NCI-H446 (cell line): ENCODE data around the gene SPG11.
"Not testable (repeated sequence)": the region's sequence is repeated elsewhere in the genome, so short reads cannot be mapped to it uniquely, and the experiment has no call there.

Source experiments
- DNase-seq, 2 experiments: peaks; one replicate each; lab custom pipeline; 2025; lab: John Stamatoyannopoulos, UW

Gene SPG11

GRCh38 chr15:44682809-44683682 is 19.6 kb upstream of the SPG11 start:
- DNase-seq, result not testable (repeated sequence)

DNA sequence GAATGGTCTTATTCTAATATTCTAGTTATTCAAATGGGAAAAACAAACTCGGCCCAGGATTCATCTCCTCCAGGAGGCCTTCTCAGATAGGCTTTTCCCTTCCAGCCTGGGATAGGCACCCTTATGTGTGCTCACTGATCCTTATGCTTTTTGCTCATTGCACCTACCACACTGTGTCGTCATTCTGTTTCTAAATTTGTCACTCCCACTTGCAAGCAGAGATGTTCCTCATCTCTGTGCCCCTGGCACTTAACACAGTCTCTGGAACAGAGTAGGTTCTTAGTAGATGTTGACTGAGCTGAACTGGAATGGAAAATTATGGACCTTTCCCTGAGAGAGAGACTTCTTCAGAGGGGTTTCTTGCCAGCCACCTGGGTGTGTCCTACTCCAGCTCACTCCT is 18.7 kb upstream of the SPG11 start:
- no peak for DNase-seq

DNA sequence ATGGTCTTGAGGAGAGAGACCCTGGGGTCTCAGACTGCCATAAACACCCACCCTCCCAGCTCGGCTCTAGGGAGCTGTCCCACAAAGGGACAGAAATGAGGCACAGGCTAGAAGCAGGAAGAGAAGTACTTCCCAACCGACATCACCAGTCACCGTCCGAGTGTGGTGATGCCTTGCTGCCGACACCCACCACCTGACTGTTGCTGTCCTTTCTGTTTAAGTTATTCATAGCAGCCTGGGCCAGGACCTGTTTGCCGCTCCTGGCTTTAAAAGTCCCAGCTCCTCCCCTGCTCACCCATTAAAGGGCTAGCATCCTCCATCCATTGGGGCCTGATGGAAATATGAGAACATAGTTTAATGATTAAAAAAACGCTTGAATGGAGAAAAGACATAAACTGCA is 13.2 kb upstream of the SPG11 start:
- DNase-seq, result no peak

GRCh38 chr15:44675911-44676310 is 12.4 kb upstream of the SPG11 start:
- DNase-seq, result no peak

- DNase-seq, result no peak
These were observed 10.2 kb upstream of the SPG11 start for GRCh38 chr15:44673639-44674038.

- no peak for DNase-seq
These were observed 6.9 kb upstream of the SPG11 start for GRCh38 chr15:44670087-44670950.

GRCh38 chr15:44668921-44669320 is 5.5 kb upstream of the SPG11 start:
- DNase-seq, result no peak

GRCh38 chr15:44667039-44667360 is 3.5 kb upstream of the SPG11 start:
- no peak for DNase-seq

- no peak for DNase-seq
These were observed 3.0 kb upstream of the SPG11 start for GRCh38 chr15:44666210-44667038.

- peak in 1 of 2 experiments; percentile 23 for DNase-seq
These were observed 718 bp downstream of the SPG11 start for GRCh38 chr15:44662478-44663409.

- DNase-seq, result no peak
These were observed 1.9 kb downstream of the SPG11 start for GRCh38 chr15:44661576-44661975.

- no peak for DNase-seq
These were observed 4.4 kb downstream of the SPG11 start for GRCh38 chr15:44659056-44659455.

DNA sequence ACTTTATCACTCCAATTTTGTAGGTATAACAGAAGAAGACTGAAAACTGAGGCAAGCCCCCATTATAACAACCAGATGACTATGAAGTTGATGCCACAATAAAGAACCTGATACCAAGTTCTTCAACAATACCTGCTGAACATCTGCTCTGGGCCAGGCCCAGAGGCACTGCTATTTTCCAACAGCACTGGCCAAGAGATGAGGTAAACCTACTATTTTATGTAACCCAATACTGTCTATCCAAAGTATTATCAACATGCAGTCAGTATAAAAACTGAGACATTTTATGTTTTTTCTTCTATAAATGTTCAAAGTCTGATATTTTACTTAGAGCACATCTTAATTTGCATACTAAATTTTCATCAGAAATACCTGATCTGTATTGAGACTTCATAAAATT is 6.1 kb downstream of the SPG11 start:
- DNase-seq, result no peak

GRCh38 chr15:44656913-44657312 is 6.5 kb downstream of the SPG11 start:
- DNase-seq, result no peak

DNA sequence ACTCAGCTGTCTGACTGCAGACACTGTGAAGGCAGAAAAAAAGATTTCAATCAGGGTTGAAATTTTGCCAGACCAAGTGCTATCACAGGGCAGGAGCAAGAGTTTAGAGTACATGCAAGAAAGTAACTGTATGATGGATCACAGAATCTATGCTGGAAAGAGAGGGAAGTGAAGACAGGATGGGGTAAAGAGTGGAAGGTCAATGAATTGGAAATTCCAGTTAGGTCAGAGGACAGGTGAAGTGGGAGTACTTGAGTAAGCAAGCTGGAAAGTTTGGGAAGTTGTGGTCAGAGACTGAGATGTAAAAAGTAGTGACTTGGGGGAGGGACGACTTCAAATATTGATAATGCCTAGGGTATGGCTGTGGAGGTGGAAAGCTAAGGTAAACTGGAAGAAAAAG is 7.2 kb downstream of the SPG11 start:
- no peak for DNase-seq

DNA sequence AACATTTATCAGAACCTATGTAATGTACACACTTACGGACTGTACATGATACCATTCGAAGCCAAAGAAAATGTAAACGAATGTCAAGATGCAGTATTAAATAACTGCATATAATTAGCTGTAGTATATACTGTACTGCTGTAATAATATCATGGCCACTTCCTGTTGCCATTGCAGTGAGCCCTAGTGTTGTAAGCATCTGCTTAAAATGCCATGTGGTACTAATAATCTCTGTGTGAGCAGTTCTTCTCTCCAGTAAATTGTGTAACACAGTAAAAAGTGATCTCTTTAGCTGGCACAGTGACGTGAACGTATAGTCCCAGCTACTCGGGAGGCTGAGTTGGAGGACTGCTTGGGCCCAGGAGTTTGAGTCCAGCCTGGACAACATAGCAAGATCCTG is 8.6 kb downstream of the SPG11 start:
- DNase-seq, result no peak

GRCh38 chr15:44647637-44648036 is 15.8 kb downstream of the SPG11 start:
- no peak for DNase-seq

- DNase-seq, result no peak
These were observed 16.4 kb downstream of the SPG11 start for GRCh38 chr15:44647036-44647435.

DNA sequence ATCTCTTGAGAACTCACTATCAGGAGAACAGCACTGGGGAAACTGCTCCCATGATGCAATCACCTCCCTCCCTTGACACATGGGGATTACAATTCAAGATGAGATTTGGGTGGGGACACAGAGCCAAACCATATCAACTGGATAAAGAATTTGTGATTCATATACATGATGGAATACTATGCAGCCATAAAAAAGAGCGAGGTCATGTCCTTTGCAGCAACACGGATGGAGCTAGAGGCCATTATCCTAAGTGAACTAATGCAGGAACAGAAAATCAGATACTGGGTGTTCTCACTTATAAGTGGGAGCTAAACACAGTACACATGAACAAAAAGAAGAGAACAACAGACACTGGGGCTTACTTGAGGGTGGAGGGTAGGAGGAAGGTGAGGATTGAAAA is 17.0 kb downstream of the SPG11 start:
- no peak for DNase-seq

- DNase-seq, result no peak
These were observed 21.8 kb downstream of the SPG11 start for GRCh38 chr15:44641651-44642050.

GRCh38 chr15:44636976-44637375 is 26.5 kb downstream of the SPG11 start:
- DNase-seq, result no peak
